Tibial nerve (tissue), 4 donors: ENCODE results near the gene MAVS.

Source experiments
- CTCF ChIP-seq, 5 experiments: fragments of 200-600 bp in 3 of 5; fragments of 450-650 bp in 2 of 5; sonication (generic) in 3 of 5; IDR thresholded peaks; one replicate each; pipeline ENCODE4 v1.5.1; 2016 to 2019; ENCODE audit warnings: antibody characterized with exemption in 5 of 5, mild to moderate bottlenecking in 3 of 5, moderate library complexity in 2 of 5
- EP300 ChIP-seq, 2 donors: sonication (generic); formaldehyde crosslinking; IDR thresholded peaks; one replicate each; pipeline ENCODE4 v1.6.1; 2017; ENCODE audit warnings: antibody characterized with exemption in 2 of 2, mild to moderate bottlenecking in 1 of 2
- POLR2A ChIP-seq, 2 donors: fragments of 450-650 bp; IDR thresholded peaks; one replicate each; pipeline ENCODE4 v1.6.1; 2017; ENCODE audit warnings: antibody characterized with exemption in 2 of 2, mild to moderate bottlenecking in 2 of 2, moderate library complexity in 2 of 2

GRCh38 chr20:3874194-3874844 is 27.7 kb downstream of the MAVS start:
- TF ChIP-seq CTCF (IDR thresholded peaks at IDR 0.05) (no peak), POLR2A (IDR thresholded peaks at IDR 0.05) (no peak), EP300 (IDR thresholded peaks at IDR 0.05) (no peak)
